AG09309 (cell line): Measurements from ENCODE around the gene WDR55.
A peak's percentile ranks its signal among the peaks of the same experiment; 100 is the strongest.
"Not testable (repeated sequence)": the region's sequence is repeated elsewhere in the genome, so short reads cannot be mapped to it uniquely, and the experiment has no call there.

Experiments
- DNase-seq: peaks from one replicate; pipeline ENCODE4 v3.0.0-alpha.2; 2010; ENCODE audit warnings: low read depth
- H3K4me3 ChIP-seq: 2 replicates; pipeline ENCODE4 v1.5.1; 2011; ENCODE audit warnings: mild to moderate bottlenecking, low read depth, low read length, moderate library complexity; ENCODE audit not compliant: control insufficient read depth
- CTCF ChIP-seq: IDR thresholded peaks from 2 replicates; pipeline ENCODE4 v1.5.1; 2011; ENCODE audit warnings: mild to moderate bottlenecking, low read depth, low read length, inconsistent platforms; ENCODE audit not compliant: insufficient read depth, control insufficient read depth; ENCODE audit errors: missing control alignments

The WDR55 gene

GRCh38 chr5:140664359-140665119, at the start of gene WDR55:
TSS of gene WDR55 (plus strand) at chr5:140664904. CDS start at chr5:140664913, 9 bp downstream.
- H3K4me3 ChIP-seq: peak within 1 kb of the TSS; percentile 91
- TF ChIP-seq CTCF: no peak
- peak; percentile 46 for DNase-seq

GRCh38 chr5:140622301-140622700, 42.4 kb upstream of the WDR55 start:
- H3K4me3 ChIP-seq: no peak overlapping the region
- TF ChIP-seq CTCF: no peak
- no peak for DNase-seq

GRCh38 chr5:140623061-140623460, 41.6 kb upstream of the WDR55 start:
- not testable (repeated sequence) for H3K4me3 ChIP-seq, DNase-seq

- H3K4me3 ChIP-seq, DNase-seq: not testable (repeated sequence)
Observed at GRCh38 chr5:140624886-140625285, 39.8 kb upstream of the WDR55 start.

GRCh38 chr5:140627972-140628371, 36.7 kb upstream of the WDR55 start:
- DNase-seq: no peak
- no peak for TF ChIP-seq CTCF
- H3K4me3 ChIP-seq: no peak overlapping the region

GRCh38 chr5:140628711-140629110, 36.0 kb upstream of the WDR55 start:
- DNase-seq: no peak
- no peak for TF ChIP-seq CTCF
- no peak overlapping the region for H3K4me3 ChIP-seq

GRCh38 chr5:140630292-140631035, 34.2 kb upstream of the WDR55 start:
- H3K4me3 ChIP-seq: no peak overlapping the region
- peak; percentile 64 for DNase-seq
- TF ChIP-seq CTCF: no peak
